Glutamatergic neuron (in vitro differentiated cells): ENCODE measurements around the gene MB. TPM values are rescaled to one million over a fixed set of nuclear protein-coding genes. Genes with fewer than 3 reads are reported as not detected.

Experiments
- DNase-seq: peaks from one replicate; pipeline ENCODE4 v3.0.0; 2022
- H3K27ac Mint-ChIP-seq: one replicate; pipeline ENCODE4 v1.8.0; 2020; ENCODE audit warnings: mild to moderate bottlenecking, mixed read lengths, inconsistent platforms; ENCODE audit not compliant: unreplicated experiment
- H3K27me3 Mint-ChIP-seq: one replicate; pipeline ENCODE4 v1.8.0; 2020; ENCODE audit warnings: mild to moderate bottlenecking, moderate library complexity, mixed read lengths, inconsistent platforms; ENCODE audit not compliant: unreplicated experiment
- H3K36me3 Mint-ChIP-seq: one replicate; pipeline ENCODE4 v1.8.0; 2020; ENCODE audit warnings: mild to moderate bottlenecking, mixed read lengths, inconsistent platforms; ENCODE audit not compliant: unreplicated experiment
- H3K4me1 Mint-ChIP-seq: one replicate; pipeline ENCODE4 v1.8.0; 2020; ENCODE audit warnings: mild to moderate bottlenecking, low read depth, mixed read lengths, inconsistent platforms; ENCODE audit not compliant: unreplicated experiment
- H3K4me3 Mint-ChIP-seq: one replicate; pipeline ENCODE4 v1.8.0; 2020; ENCODE audit warnings: mild to moderate bottlenecking, mixed read lengths, inconsistent platforms; ENCODE audit not compliant: unreplicated experiment
- H3K9me3 Mint-ChIP-seq: one replicate; pipeline ENCODE4 v1.8.0; 2020; ENCODE audit warnings: mild to moderate bottlenecking, moderate library complexity, mixed read lengths, inconsistent platforms; ENCODE audit not compliant: unreplicated experiment
- CTCF ChIP-seq: fragments of 200-600 bp; sonication (generic); IDR thresholded peaks from one replicate; pipeline ENCODE4 v1.5.0; 2021; ENCODE audit not compliant: partially characterized antibody, unreplicated experiment
- total RNA-seq: library from RNA; stranded (reverse); fragmentation: NEBNext Ultra II Directional; extraction: Animal tissue kit (Norgen Biotek cat#: 25700); gene quantifications from one replicate; pipeline ENCODE4 v1.2.1, GENCODE V29; 2021; ENCODE audit not compliant: unreplicated experiment

MB gene
- total RNA-seq, 1 donor from 2014 or later = not detected

GRCh38 chr22:35597692-35598395, 19.3 kb downstream of the MB start:
- Mint-ChIP-seq H3K27me3 (peaks cover 2% of the 10 kb centered on the region), H3K27ac (no peak overlapping the region), H3K4me1 (peaks cover 5% of the 10 kb centered on the region), H3K9me3 (no peaks in the 10 kb centered on the region), H3K4me3 (no peak overlapping the region), H3K36me3 (no peaks in the 10 kb centered on the region)
- no peak for DNase-seq
- no peak for TF ChIP-seq CTCF

- peaks cover 2% of the 10 kb centered on the region for H3K27me3 Mint-ChIP-seq
- no peak for TF ChIP-seq CTCF
- H3K4me1 Mint-ChIP-seq = peaks cover 5% of the 10 kb centered on the region
- no peak overlapping the region for H3K27ac Mint-ChIP-seq
- no peaks in the 10 kb centered on the region for H3K9me3 Mint-ChIP-seq
- no peak overlapping the region for H3K4me3 Mint-ChIP-seq
- no peak for DNase-seq
- H3K36me3 Mint-ChIP-seq = no peaks in the 10 kb centered on the region
Measured at GRCh38 chr22:35596821-35597220, 20.3 kb downstream of the MB start.

- Mint-ChIP-seq H3K36me3 (no peaks in the 10 kb centered on the region), H3K4me1 (peaks cover 5% of the 10 kb centered on the region), H3K27ac (no peak overlapping the region), H3K9me3 (no peaks in the 10 kb centered on the region), H3K4me3 (no peak overlapping the region), H3K27me3 (peaks cover 2% of the 10 kb centered on the region)
- TF ChIP-seq CTCF = no peak
- DNase-seq = no peak
Measured at GRCh38 chr22:35594686-35595085, 22.4 kb downstream of the MB start.

- no peaks in the 10 kb centered on the region for H3K36me3 Mint-ChIP-seq
- DNase-seq = no peak
- H3K4me3 Mint-ChIP-seq = no peak overlapping the region
- TF ChIP-seq CTCF = no peak
- no peak overlapping the region for H3K27ac Mint-ChIP-seq
- H3K9me3 Mint-ChIP-seq = no peaks in the 10 kb centered on the region
- H3K4me1 Mint-ChIP-seq = peaks cover 5% of the 10 kb centered on the region
- peaks cover 2% of the 10 kb centered on the region for H3K27me3 Mint-ChIP-seq
Measured at GRCh38 chr22:35593891-35594470, 23.1 kb downstream of the MB start.
